Ammon's horn (tissue), 1 donor: Measurements from ENCODE around the gene STX16.

Source experiments
- DNase-seq: peaks from one replicate; pipeline ENCODE4 v3.0.0-alpha.2; 2016; ENCODE audit warnings: low spot score

The STX16 gene

DNA sequence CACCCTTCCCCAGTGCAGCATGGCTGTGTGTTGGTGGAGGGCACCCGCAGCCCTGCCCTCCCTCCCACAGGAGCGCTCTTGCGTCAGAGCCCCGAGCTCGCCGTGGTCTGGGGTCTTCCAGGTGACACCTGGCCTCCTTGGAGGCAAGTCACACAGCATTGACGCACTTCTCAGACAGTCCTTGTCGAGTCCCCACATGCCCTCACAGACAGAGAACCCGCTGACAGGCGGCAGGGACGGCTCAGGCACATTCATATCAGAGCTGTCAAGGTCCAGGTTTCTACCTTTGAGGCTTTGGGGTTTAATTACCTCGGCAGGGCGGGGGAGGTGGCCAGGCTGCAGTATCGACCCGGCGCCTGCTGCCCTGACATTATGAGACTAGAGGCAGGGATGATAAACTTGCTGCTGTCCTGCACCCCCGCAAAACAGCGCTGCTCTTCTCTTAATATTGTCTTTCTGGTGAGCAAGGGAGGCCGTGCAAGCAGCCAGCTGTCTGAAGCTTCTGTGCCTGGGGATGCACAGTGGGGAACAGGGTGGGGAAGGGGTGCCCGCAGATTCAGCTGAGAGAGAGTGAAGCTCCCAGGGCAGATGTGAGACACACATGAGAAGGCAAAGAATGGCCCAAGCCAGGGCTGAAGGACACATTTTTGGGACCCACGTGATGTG is 46.3 kb downstream of the STX16 start:
- DNase-seq: peak; percentile 39

DNA sequence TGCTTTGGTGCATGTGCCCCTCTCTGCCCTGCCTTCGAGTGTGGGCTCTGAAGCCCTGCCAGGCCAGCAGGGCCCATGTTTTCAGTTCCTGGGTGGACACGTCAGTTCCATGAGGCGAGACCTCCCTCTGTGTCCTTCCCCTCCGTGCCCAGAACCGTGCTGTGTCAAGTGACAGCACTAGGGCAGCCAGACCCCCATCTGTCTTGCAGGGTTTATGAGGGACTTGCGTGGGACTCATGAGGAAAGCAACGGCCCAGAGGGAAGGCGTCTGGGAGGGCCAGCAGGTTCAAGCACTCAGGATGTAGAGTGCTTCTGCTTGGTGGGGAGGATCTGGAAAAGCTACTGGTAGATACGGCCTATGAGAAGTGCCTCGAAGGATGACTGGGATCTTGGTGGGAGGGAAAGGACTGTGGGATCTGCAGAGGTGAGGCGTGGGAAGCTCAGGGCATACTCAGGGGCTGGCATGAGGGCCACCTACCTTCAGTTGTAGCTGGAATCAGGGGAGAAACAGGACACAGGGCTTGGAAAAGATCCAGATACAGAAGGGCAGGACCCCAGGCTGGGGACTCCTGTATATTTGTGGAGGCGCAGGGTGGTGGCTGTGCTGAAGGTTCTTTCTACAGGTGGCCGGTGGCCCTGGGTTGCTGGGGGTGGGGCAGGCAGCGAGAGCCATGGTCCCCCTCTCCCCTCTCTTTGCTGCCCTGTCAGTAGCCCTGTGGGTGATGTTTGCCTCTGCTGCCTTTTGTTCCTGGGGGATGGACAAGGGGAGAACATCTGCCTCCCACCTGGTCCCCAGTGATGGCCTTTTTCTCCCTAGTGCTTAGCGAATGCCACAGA is 47.0 kb downstream of the STX16 start:
- no peak for DNase-seq

DNA sequence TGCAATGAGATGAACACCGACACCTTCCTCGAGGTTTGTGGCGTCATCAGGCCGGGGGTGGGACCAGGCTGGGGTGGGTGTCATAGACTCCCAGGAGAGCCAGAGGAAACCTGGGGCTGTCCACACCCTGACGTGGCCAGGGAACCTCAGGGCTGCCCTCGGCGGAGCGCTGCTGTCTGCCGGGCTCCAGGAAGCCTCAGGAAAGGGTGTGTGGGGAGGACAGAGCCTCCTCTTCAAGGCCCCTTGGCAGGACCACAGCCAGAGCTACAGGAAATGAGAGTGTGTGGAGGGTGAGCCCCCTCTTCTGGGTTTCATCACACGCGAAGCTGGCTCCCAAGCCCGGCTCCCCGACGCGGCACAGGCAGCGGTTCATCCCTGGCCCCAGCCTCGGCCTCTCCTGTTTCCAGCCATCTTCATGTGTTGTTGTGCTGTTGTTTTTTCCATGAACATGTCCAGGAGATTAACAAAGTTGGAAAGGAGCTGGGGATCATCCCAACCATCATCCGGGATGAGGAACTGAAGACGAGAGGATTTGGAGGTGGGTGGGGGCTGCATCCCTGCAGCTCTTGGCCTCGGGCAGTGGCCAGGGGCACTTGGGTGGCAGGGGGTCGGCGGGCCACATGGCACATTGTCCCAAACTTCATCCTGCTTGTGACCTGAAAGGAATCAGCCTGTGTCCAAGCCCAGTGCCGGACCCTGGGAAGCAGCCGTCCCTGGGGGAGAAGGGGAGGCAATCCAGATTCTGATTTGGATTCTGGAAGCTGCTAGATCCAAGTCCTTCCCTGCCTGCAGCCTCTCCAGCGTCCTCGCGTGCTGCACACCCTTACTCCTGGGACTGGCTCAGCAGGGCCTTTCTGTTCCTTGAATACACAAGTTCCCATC is 47.9 kb downstream of the STX16 start:
- DNase-seq: no peak

DNA sequence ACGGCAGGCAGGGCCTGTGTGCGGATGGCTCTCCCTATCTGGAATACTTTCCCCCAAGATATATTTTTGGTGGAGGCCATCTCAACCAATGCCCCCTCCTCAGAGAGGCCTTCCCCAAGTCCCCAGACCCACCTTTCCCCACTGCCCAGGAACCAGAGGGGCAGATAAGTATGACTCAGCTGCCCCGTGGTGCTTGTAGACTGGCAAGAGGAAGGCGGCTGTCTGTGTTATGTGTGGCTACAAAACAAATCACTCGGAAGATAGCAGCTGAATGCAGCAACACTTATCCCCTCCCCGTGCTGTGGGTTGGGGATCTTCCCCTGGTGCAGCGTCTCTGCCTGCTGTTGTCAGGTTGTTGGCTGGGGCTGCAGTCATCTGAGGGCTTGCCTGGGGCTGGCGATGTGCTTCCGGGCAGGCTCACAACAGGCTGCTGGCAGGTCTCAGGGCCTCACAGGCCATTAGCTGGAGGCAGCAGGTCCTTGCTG is 48.6 kb downstream of the STX16 start:
- DNase-seq: no peak

DNA sequence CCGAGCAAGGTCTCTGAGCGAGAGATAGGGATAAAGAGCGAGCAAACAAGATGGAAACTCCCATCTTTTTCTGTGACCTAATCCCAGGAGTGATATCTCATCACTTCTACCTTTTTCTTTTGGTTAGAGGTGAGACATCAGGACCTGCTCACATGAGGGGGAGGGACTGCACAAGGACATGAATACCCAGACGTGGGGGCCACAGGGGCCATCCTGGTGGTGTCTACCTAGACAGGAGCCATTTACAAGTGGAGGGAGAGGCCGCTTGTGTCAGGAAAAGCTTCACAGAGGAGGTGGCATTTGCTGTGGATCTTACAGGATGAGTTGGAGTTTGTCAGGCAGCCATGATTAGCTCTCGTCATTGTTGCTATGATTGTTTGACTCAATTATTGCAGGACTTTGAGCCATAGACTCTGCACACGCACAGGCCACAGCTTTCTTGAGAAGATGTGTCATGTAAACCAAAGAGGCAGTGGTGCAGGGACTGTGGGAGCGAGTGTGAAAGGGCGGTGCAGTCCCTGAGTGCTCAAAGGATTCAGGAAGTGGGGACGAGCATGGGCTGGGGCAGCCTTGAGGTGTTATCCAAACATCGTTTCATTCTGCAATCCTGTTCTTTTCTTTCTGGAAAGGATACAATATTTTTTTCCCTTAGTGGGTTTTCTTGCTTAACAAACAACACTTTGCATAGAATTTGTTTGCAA is 49.2 kb downstream of the STX16 start:
- no peak for DNase-seq

DNA sequence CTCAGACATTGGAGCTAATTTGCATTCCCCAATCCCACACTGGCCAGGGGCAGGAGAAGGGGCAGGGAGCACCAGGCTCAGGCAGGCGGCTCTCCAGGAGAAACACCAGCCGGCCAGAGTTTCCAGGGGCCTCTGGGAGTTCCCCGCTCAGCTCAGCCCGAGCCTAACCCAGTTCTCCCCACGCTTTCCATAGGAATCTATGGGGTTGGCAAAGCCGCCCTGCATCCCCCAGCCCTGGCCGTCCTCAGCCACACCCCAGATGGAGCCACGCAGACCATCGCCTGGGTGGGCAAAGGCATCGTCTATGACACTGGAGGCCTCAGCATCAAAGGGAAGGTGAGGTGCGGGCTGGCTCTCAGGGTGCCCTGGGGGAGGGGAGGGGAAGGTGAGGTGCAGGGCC is 49.7 kb downstream of the STX16 start:
- DNase-seq: no peak

DNA sequence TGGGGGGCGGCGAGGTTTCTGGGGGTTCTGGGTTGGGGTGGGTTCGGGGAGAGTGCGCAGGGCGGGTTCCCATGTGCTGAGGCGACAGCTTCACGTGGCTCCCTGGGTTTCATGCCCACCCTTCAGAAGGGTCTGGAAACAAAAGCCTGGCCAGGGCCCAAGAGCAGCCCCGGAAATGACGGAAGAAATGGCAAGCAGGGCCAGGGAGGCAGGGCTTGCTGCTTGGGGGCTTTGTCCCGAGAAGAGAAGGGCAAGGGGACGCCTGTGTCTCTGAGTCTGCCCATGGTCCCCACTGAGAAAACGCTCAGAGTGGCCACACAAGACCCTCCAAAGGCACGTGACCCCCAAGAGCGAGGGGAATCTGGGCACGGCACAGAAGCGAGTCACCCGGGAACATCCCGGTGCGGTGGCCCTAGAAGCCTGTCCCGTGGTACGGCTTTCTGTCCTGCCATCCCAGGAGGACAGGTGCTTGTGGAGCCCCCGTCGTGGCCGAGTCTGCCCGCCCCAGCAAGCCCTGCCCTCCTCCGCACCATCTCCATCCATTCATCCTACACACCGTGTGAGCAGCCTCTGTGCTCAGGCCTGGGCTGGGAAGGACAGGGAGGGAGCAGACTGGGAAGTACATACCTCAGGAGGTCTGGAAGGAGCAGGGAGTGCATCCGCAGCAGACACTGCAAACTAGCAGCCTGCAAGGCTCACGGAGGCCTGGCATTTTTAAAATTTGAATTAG is 50.5 kb downstream of the STX16 start:
- DNase-seq: no peak

DNA sequence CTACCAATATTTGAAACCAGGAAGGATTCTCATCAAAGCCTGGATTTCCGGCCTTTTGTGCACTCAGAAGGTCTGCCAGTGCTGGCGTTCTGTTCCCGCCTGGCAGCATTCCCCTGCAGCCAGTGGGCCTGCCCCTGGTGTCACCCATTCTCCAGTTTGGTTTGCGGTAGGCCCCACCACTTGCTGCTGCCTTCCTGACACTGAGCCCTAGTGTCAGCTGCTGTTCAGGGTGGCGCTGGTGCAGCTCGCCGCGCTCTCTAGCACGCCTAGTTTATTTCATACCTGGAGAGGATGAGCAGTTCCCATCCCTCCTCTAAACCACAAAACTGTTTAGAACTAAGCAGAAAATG is 51.1 kb downstream of the STX16 start:
- no peak for DNase-seq

DNA sequence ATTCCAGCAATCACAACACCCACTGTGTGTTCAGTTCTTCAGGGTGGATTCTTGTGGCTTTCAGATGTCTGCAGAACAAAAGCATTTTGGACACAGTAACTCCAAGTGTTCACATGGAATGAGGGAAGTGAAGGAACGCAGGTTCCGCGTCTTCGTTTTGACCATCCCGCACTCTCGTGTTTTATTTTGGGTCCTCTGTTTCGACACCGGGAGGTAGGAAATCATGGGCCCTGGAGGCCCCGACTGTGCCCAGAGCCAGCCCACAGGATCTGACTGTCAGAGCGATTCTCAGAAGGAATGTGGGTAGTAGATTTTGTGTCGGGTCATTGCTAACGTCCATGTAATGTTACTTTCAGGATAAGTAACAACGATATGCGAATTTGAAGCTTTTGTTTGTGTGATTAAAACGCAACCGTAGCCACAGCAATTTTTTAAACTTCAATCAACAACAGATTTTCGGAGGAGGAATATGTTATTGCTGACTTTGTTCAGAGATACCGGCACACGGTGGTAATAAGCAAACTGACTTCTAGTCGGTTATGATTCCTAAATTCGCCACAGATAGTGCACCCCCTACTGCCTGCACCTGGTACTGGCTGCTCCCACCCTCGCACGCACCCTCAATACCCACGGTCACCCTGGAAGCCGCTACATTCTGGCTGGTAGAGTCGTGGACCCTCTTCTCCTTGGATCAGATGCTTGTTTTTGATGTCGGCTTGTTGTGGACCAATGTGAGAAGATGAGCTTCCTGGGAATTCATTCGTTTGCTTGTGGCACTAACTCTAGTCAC is 52.0 kb downstream of the STX16 start:
- no peak for DNase-seq

DNA sequence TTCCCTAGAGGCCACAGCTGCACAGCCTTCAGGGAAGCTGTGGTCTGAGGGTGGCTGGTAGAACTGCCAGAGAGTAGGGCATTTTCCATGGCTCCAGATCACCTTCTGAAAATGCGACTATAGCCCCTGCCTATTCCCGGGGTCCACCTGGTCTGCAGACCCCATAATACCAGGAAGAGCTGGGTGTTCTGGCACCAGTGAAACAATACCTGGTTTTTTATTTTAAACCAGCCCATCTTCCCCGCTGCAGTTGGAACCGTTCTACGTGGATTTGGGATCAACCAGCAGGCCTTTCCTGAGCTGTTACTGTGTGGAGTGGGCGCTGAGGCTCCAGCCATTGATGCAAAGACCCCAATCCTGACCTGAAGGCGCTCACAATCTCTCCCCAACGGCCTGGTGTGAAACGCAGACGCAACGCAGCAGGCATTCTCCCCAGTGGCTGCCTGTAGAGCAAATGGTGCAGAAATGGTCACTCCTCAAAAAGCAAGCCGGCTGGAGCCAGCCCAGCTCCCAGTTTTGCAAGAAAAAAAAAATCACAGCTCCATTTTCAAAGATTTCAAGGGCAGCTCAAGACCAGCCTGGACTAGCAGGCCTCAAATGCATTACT is 52.8 kb downstream of the STX16 start:
- DNase-seq: no peak

DNA sequence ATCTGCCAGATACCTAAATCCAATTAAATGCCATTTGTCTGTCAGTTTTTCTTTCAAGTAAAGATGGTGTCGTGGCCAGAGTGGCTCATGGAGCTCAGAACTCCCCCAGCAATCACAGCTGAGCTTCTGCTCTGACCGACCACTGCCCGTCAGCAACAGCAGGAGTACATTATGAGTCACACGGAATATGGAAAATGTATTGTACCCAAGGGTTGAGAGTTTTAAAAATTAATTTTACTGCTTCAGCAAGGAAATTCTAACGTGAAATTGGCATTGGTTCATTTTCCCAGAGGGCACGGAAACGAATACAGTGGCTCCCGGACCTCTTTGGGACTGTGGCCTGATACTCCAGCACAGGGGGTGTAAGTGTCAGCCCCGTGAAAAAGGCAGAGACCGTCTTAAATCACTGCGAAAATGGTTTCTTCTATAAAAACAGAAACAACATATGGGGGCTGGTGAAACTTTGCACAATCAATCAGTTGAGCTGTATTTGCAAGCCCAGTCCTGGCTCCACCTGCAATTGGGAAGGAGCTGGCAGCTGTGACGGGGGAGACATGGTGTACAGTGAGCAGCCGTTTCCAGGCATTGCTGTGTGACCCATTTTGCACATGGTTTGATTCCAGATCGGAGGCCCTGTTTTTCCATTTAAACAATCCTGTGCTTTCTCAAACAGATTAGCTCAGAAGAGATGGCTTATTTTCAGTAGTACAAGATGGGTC is 54.3 kb downstream of the STX16 start:
- DNase-seq: peak; percentile 74

DNA sequence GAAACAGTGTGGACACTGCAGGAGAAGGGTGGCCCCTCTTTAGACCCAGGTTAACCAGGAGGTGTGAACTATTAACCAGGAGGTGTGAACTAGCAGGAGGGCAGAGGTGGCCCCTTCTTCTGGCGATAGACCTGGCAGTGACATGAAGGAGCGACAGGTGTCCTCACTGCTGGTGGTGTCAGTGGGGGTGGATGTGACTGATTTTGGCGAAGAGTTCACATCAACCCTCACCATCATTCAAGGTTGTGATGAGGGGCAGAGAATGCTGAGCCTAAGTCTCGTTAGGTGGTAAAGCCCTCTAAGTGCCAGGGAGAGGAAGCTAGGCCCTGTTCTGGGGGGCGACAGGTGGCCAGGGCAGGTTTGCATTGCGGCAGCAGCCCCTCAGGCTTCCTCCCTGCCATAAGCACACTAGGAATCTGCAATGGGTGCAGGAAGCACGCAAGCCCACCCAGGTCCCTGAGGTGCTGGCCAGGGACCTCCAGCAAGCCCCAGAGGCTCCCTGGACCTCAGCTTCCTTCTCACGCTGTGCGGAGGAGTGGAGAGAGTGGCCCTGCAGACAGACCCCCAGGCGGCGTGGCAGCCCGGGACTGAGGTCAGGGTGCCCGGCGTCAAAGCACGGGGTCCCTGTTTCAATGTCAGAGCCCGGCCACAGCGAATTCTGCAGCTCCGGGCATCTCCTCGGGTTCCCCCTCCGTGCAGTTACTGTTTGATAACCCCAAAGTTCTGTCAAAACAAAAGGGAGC is 55.2 kb downstream of the STX16 start:
- DNase-seq: no peak

DNA sequence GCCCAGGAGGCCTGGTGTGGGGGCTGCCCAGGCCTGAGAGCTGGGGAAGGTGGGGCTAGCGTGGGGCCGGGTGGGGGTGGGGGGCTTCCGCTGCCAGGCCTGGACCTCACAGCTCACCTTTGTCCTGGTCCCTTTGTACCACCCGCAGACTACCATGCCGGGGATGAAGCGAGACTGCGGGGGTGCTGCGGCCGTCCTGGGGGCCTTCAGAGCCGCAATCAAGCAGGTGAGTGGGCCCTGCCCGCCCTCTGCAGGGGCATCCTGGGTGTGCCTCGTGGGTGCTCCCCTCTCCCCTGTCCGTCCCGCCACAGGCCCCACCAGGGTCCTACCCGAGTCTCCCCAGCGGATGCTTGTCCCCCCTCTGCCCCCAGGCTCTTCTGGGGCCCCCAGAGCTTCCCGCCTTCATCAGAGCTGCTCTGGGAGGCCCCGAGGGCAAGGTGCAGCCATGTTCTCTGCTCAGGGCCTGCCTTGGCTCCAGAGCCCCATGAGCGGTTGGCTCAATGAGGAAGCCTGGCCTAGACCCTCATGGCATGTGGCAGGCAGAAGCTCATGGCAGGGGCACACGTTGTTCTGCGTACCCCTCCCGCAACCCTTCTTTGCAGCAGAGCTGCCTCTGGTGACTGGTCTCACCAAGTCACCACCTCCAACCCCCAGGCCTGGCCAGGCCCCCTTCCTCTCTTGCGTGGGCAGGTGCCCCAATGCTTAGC is 56.0 kb downstream of the STX16 start:
- DNase-seq: no peak

DNA sequence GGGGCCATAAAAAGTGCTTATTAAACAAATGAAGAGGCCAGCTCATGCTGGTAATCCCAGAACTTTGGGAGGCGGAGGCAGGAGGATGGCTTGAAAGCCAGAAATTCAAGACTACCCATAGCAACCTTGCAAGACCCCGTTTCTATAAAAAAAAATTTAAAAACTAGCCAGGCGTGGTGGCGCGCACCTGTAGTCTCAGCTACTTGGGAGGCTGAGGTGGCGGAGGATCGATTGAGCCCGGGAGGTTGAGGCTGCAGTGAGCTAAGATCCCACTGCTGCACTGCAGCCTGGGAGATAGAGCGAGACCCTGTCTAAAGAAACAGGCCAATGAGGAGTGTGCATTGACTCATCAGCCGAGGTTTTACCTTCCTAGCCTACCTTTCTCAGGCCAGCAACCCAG is 56.7 kb downstream of the STX16 start:
- DNase-seq: no peak

DNA sequence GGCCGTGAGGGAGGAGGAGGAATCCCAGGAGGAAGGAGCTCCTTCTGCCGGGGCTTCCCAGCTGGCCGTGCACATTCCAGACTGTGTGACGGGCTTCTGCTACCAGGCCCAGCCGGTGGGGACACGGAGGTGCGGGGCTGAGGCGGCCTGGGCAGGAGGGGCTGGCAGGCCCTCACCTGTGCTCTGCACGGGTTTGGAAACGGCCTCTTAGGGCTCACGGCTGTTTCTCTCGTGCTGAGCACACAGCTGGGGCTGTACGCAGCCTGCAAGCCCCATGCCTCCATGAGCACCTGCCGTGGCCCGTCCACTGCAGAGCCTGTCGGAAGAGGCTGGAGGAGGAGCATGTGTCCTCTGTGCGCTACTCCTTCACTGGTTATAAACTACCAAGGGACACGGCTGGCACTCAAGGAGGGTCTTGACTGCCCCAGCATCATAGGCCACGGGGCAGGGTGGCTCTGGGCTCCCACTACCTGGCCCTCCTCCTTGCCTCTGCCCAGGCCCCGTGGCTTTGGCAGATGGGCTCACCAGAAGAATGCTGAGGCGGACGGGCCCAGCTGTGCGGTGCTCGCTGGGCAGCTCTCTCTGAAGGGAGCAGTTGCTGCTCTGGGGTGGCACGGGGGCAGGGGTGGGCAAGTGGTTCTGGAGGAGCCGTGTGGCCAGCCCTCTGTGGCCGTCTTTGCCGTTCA is 57.3 kb downstream of the STX16 start:
- DNase-seq: no peak

DNA sequence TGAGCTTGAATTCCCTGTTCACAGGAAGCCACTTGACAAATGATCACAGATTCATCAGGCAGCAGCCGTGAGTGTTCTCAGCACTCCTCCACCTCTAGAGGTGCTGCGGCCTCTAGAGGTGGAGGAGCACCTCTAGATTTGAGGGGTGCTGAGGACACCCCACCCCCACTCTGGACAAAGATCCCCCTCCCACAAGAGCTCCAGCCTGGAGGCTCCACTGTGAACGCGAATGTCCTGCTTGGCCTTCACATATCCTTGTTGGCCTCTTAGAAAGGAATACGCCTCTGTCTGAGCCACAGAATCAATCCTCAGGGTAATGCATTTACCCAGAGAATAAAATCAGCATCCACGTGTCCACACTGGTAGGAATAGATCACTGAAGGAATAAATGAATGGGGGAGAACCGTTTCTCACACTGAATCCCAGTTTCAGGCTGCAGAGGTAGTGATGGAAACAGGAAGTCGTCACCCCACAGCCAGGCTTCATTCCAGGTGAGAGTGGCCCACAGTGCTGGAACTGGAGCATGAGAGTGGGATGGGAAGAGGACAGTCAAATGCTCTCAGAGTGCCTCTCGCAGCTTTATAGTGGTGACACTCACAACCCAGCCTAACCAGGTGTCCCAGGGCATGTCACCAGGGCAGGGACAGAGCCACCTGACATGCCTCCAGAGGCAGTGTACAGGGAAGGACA is 58.1 kb downstream of the STX16 start:
- no peak for DNase-seq

DNA sequence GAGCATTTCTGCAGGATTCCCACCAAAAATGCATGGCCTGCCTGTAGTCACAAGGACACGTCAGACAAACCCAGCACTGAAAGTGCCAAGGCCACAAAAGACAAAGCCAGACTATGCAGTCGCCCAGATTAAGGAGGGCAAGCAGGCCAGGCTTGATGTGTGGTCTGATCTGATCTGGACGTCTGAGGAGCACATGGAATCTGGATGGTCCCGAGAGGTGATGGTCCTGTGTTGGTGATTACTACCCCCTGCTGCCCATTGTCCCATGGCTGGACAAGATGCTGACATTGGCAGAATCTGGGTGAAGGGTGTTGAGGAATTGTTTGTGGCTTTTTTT is 58.6 kb downstream of the STX16 start:
- no peak for DNase-seq
